GM12878 (cell line): ENCODE data around the gene HNRNPR. TPM values are rescaled to one million over a fixed set of nuclear protein-coding genes. Genes with fewer than 3 reads are reported as not detected.

Experiments used
- BMI1 ChIP-seq: fragments of 450-650 bp; IDR thresholded peaks from 2 replicates; pipeline ENCODE4 v1.6.1; 2016; ENCODE audit warnings: mild to moderate bottlenecking, moderate library complexity, borderline replicate concordance
- GABPA ChIP-seq: IDR thresholded peaks from 2 replicates; pipeline ENCODE4 v1.6.1; 2014; ENCODE audit warnings: antibody characterized with exemption, low read depth, mild to moderate bottlenecking, inconsistent platforms
- HCFC1 ChIP-seq: fragments of 150-350 bp; IDR thresholded peaks from 2 replicates; pipeline ENCODE4 v1.6.1; 2014; ENCODE audit warnings: low read length
- RAD21 ChIP-seq: IDR thresholded peaks from 2 replicates; pipeline ENCODE4 v1.6.1; 2011; ENCODE audit warnings: mild to moderate bottlenecking, low read depth, low read length, moderate library complexity; ENCODE audit not compliant: insufficient read depth
- SKIL ChIP-seq: fragments of 450-650 bp; IDR thresholded peaks from 2 replicates; pipeline ENCODE4 v1.6.1; 2017; ENCODE audit warnings: mild to moderate bottlenecking, low read depth, inconsistent platforms; ENCODE audit not compliant: poor library complexity, severe bottlenecking
- SUZ12 ChIP-seq: fragments of 200-600 bp; sonication (generic); IDR thresholded peaks from one replicate; pipeline ENCODE4 v1.6.1; 2018; ENCODE audit warnings: antibody characterized with exemption, mild to moderate bottlenecking; ENCODE audit not compliant: unreplicated experiment
- TBL1XR1 ChIP-seq: IDR thresholded peaks from 2 replicates; pipeline ENCODE4 v1.6.1; 2012; ENCODE audit warnings: low read depth, low read length, improper control_type of control experiment
- ZNF592 ChIP-seq: fragments of 450-650 bp; IDR thresholded peaks from 2 replicates; pipeline ENCODE4 v1.6.1; 2017; ENCODE audit warnings: mild to moderate bottlenecking, moderate library complexity
- polyA plus RNA-seq, 11 experiments: library from polyadenylated mRNA; depleted of rRNA in 4 of 11; unstranded in 6 of 11; stranded (reverse) in 5 of 11; fragments of >200 nt; fragmentation: Nextera tagmentation in 4 of 11; fragmentation: Illumina TruSeq in 1 of 11; extraction: Ambion mirVana in 4 of 11; extraction: Trizol in 1 of 11; gene quantifications; 1 replicate in 1 of 11; 2 replicates in 10 of 11; pipeline versions ENCODE4 v1.2.1 to v1.2.3, GENCODE V29; 2011 to 2016; ENCODE audit warnings: inconsistent platforms in 2 of 11, missing spikeins in 2 of 11, low read depth in 1 of 11
- total RNA-seq, 4 experiments: library from RNA; depleted of rRNA in 3 of 4; stranded (reverse); fragments of >200 nt in 3 of 4; fragmentation: Illumina TruSeq in 1 of 4; extraction: Trizol in 1 of 4; gene quantifications; 2 replicates each; pipeline versions ENCODE4 v1.2.1 to v1.2.3, GENCODE V29; 2013 to 2021

Gene HNRNPR
- total and polyA plus RNA-seq, 10 of the 15 experiments (the other 5 are each of a cell fraction or from before 2014, with no cell fraction given): 80.5 to 280 (median 218) TPM

- TF ChIP-seq ZNF592 (no peak), HCFC1 (peak; percentile 86), SUZ12 (no peak), GABPA (peak; percentile 50; the same call in 1 of the 2 replicates), BMI1 (no peak), RAD21 (no peak), TBL1XR1 (no peak), SKIL (no peak)
- TF ChIP-seq, all 136 proteins: peak for 40
These were observed 23.9 kb upstream of the HNRNPR start (continued) for GRCh38 chr1:23367791-23368561.
